ES-I3 (cell line): ENCODE measurements around the gene GABBR2.
A peak's percentile ranks its signal among the peaks of the same experiment; 100 is the strongest.

Experiments
- H3K36me3 ChIP-seq: 2 replicates; pipeline ENCODE4 v1.6.1; 2013; ENCODE audit warnings: mild to moderate bottlenecking, low read length, control low read depth, moderate library complexity; ENCODE audit not compliant: insufficient read depth
- H3K4me1 ChIP-seq: 2 replicates; pipeline ENCODE4 v1.6.1; 2013; ENCODE audit warnings: mild to moderate bottlenecking, control low read depth, low read length; ENCODE audit not compliant: insufficient read depth
- H3K9ac ChIP-seq: 2 replicates; pipeline ENCODE4 v1.6.1; 2013; ENCODE audit warnings: low read depth, mild to moderate bottlenecking, low read length, moderate library complexity
- H3K9me3 ChIP-seq: 2 replicates; pipeline ENCODE4 v1.6.1; 2013; ENCODE audit warnings: mild to moderate bottlenecking, low read length, moderate library complexity; ENCODE audit not compliant: control insufficient read depth, insufficient read depth

GABBR2 gene

GRCh38 chr9:98707166-98708102, 1.3 kb downstream of the GABBR2 start:
- peak overlapping the region; percentile 40; the same call in 1 of the 2 replicates for H3K9ac ChIP-seq
- no peaks in the 10 kb centered on the region for H3K36me3 ChIP-seq
- no peaks in the 10 kb centered on the region for H3K9me3 ChIP-seq
- H3K4me1 ChIP-seq: no peaks in the 10 kb centered on the region; the same call in 1 of the 2 replicates

GRCh38 chr9:98706651-98707165, 2.0 kb downstream of the GABBR2 start:
- Histone ChIP-seq H3K36me3 (no peaks in the 10 kb centered on the region), H3K9me3 (no peaks in the 10 kb centered on the region), H3K9ac (peak overlapping the region; percentile 40; the same call in 1 of the 2 replicates), H3K4me1 (no peaks in the 10 kb centered on the region; the same call in 1 of the 2 replicates)

GRCh38 chr9:98702835-98703380, 5.8 kb downstream of the GABBR2 start:
- H3K9me3 ChIP-seq: peaks cover 4% of the 10 kb centered on the region; the same call in 1 of the 2 replicates
- H3K4me1 ChIP-seq: no peaks in the 10 kb centered on the region
- H3K36me3 ChIP-seq: no peaks in the 10 kb centered on the region
- H3K9ac ChIP-seq: no peak overlapping the region

- peaks cover 4% of the 10 kb centered on the region; the same call in 1 of the 2 replicates for H3K9me3 ChIP-seq
- no peaks in the 10 kb centered on the region for H3K4me1 ChIP-seq
- H3K36me3 ChIP-seq: no peaks in the 10 kb centered on the region
- H3K9ac ChIP-seq: no peak overlapping the region
Measured at GRCh38 chr9:98702340-98702739, 6.4 kb downstream of the GABBR2 start.

- Histone ChIP-seq H3K9ac (no peak overlapping the region), H3K9me3 (peaks cover 4% of the 10 kb centered on the region; the same call in 1 of the 2 replicates), H3K4me1 (no peaks in the 10 kb centered on the region), H3K36me3 (no peaks in the 10 kb centered on the region)
Measured at GRCh38 chr9:98701576-98701975, 7.2 kb downstream of the GABBR2 start.

GRCh38 chr9:98700801-98701200, 7.9 kb downstream of the GABBR2 start:
- Histone ChIP-seq H3K4me1 (no peaks in the 10 kb centered on the region), H3K9ac (no peak overlapping the region), H3K9me3 (peaks cover 4% of the 10 kb centered on the region; the same call in 1 of the 2 replicates), H3K36me3 (no peaks in the 10 kb centered on the region)

GRCh38 chr9:98698856-98699255, 9.9 kb downstream of the GABBR2 start:
- Histone ChIP-seq H3K36me3 (no peaks in the 10 kb centered on the region), H3K4me1 (no peaks in the 10 kb centered on the region), H3K9me3 (peaks cover 4% of the 10 kb centered on the region; the same call in 1 of the 2 replicates), H3K9ac (no peak overlapping the region)

- H3K36me3 ChIP-seq: no peaks in the 10 kb centered on the region
- H3K9ac ChIP-seq: no peak overlapping the region
- no peaks in the 10 kb centered on the region for H3K4me1 ChIP-seq
- no peaks in the 10 kb centered on the region for H3K9me3 ChIP-seq
Measured at GRCh38 chr9:98694943-98695342, 13.8 kb downstream of the GABBR2 start.

- Histone ChIP-seq H3K9ac (no peak overlapping the region), H3K9me3 (no peaks in the 10 kb centered on the region), H3K36me3 (no peaks in the 10 kb centered on the region), H3K4me1 (peaks cover under 1% of the 10 kb centered on the region; the same call in 1 of the 2 replicates)
Measured at GRCh38 chr9:98692392-98692791, 16.3 kb downstream of the GABBR2 start.

GRCh38 chr9:98691890-98692289, 16.8 kb downstream of the GABBR2 start:
- no peaks in the 10 kb centered on the region for H3K36me3 ChIP-seq
- H3K9me3 ChIP-seq: no peaks in the 10 kb centered on the region
- peaks cover 4% of the 10 kb centered on the region for H3K4me1 ChIP-seq
- H3K9ac ChIP-seq: no peak overlapping the region

- no peak overlapping the region for H3K9ac ChIP-seq
- no peaks in the 10 kb centered on the region for H3K9me3 ChIP-seq
- peaks cover 4% of the 10 kb centered on the region for H3K4me1 ChIP-seq
- H3K36me3 ChIP-seq: no peaks in the 10 kb centered on the region
Measured at GRCh38 chr9:98690686-98691085, 18.0 kb downstream of the GABBR2 start.

- Histone ChIP-seq H3K9ac (no peak overlapping the region), H3K4me1 (peaks cover 4% of the 10 kb centered on the region), H3K36me3 (no peaks in the 10 kb centered on the region), H3K9me3 (no peaks in the 10 kb centered on the region)
Measured at GRCh38 chr9:98688710-98689495, 19.8 kb downstream of the GABBR2 start.

- Histone ChIP-seq H3K36me3 (no peaks in the 10 kb centered on the region), H3K9me3 (no peaks in the 10 kb centered on the region), H3K9ac (no peak overlapping the region), H3K4me1 (peaks cover 4% of the 10 kb centered on the region)
Measured at GRCh38 chr9:98687911-98688310, 20.8 kb downstream of the GABBR2 start.
